Activated gamma-delta T cell treated with Interleukin-2 at 50 U/mL for 16 hours (primary cell): Measurements from ENCODE around the gene TAOK2.

ENCODE experiments used
- DNase-seq: peaks from one replicate; pipeline ENCODE4 v3.0.0-alpha.2; 2020

TAOK2 gene

DNA sequence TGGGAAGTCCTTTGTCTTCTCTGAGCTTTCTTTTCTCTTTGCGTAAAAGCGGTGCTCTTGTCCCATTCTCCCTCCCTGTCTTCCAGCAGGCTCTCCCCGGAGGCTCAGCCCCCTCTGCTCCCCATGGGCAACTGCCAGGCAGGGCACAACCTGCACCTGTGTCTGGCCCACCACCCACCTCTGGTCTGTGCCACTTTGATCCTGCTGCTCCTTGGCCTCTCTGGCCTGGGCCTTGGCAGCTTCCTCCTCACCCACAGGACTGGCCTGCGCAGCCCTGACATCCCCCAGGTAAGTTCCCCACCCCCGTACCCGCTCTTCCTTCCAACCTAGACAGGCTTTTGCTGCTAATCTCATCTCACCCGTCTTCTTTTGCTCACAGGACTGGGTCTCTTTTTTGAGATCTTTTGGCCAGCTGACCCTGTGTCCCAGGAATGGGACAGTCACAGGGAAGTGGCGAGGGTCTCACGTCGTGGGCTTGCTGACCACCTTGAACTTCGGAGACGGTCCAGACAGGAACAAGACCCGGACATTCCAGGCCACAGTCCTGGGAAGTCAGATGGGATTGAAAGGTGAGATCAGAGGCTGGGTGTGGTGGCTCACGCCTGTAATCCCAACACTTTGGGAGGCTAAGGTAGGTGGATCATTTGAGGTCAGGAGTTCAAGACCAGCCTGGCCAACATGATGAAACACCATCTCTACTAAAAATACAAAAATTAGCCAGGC lies 10.5 kb upstream of the TAOK2 start:
- no peak for DNase-seq

DNA sequence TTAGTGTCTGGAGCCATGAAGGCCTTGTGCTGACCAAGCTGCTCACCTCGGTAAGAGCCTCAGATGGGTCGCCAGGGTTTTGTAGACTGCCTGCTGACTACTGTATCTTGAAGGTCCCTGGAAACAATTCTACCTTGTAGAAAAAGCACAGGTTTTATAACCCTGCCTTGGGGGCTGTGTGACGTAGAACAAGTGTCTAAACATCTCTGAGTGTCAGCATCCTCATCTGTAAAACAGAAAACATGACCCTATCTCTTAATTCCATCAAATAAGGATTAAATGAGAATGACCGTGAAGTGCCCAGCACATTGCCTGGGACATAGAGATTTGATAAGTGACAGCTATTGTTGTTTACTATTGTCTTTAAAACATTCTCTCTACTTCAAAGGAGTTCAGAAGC lies 5.5 kb upstream of the TAOK2 start:
- DNase-seq: no peak

DNA sequence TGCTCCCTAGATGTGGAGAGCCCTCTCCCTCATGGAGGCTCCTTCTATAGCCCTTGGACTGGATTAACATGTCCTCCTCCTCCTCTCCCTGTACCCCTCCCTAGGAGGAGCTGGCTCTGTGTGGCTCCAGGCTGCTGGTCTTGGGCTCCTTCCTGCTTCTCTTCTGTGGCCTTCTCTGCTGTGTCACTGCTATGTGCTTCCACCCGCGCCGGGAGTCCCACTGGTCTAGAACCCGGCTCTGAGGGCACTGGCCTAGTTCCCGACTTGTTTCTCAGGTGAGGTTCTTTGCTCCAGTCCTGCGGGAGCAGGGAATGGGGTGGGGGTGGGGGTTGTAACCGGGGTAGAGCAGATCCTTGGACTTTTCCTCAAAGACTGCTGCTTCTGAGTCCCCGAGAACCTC lies 2.4 kb upstream of the TAOK2 start:
- DNase-seq: no peak

DNA sequence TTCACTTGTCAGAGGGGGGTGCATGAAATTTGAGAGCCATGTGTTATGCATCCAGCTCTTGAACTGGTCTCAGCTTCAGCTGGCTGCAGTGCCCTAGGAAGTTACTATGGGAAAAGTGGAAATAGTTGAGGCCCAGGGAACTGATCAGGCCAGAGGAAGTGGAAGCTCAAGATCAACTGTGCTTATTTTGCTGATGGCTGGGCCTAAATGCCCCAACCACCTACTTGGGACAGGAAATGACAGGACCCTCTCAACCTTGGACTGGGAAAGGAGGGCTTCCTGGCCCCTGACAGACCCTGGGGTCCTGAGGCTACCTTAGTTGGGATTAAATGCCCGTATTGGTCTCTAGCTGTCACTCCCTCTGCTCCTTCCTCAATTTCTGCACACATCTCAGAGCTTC lies 1.2 kb upstream of the TAOK2 start:
- no peak for DNase-seq

DNA sequence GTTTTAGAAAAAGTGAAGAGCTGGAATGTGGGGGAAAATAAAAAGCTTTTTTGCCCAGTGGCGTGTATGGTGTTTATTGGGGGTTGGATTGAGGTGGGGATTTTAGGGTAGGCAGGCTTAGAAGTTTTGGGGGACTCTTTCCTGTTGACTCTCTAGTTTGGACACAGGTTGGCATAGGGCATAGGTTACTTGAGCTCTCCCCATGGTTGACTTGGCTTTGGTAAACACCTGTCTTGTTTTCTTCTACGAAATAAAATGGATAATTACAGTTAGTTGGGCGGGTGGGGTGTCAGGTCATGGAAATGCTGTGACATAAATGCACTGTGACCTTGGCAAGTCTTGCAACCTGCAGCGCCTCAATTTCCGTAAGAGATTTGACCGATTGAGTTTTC lies 680 bp upstream of the TAOK2 start:
- no peak for DNase-seq

DNA sequence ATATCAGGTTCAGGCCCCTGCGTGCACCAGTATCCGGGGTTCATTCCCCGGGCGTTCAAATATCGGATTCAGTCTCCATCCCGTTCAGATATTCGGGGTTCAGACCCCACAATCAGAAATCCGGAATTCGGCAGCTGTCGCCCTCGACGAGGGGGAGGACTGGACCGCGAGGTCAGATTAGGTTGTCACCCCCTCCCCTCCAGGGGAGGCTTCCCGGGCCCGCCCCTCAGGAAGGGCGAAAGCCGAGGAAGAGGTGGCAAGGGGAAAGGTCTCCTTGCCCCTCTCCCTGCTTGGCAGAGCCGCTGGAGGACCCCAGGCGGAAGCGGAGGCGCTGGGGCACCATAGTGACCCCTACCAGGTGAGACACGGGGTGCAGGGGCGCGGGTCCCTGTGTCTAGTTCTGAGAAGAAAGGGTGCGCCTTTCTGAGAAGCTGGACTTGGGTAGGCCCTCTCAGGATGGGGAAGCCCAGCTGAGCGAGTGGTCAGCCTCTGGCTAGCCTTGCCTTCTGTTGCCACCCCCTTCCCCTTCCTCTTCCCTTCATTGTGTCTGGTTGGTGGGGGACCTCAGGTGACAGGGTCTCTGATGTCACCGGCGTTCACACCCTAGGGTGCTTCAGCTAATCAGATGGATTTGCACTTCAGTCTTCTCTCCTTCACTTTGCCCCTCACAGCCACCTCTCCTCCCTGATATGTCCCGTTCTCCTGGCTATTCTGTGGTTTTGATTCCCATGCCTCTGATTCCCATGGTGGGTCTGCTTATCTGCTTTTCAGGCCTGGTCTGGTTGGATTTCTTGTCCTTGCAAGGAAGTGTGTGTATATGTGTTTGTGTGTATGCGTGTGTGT lies 844 bp downstream of the TAOK2 start:
- no peak for DNase-seq

DNA sequence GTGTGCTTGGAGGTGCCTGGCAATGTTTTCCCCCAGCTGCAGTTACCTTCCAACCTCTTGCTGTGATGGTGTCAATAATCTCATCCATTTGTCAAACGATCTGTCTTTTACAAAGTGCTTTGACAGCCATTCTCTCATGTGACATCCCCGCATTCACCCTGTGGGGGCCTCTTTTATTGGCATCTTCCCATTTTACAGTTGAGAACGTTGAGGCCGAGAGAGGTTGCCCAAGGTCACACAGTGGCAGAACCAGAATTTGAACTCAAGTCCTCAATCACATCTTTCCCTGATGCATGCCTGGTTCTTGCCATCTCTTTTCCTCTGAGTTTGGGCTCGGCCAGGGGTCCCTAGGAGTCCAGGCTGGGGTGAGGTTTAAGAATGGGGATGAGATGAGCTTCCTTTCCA lies 1.5 kb downstream of the TAOK2 start:
- no peak for DNase-seq

DNA sequence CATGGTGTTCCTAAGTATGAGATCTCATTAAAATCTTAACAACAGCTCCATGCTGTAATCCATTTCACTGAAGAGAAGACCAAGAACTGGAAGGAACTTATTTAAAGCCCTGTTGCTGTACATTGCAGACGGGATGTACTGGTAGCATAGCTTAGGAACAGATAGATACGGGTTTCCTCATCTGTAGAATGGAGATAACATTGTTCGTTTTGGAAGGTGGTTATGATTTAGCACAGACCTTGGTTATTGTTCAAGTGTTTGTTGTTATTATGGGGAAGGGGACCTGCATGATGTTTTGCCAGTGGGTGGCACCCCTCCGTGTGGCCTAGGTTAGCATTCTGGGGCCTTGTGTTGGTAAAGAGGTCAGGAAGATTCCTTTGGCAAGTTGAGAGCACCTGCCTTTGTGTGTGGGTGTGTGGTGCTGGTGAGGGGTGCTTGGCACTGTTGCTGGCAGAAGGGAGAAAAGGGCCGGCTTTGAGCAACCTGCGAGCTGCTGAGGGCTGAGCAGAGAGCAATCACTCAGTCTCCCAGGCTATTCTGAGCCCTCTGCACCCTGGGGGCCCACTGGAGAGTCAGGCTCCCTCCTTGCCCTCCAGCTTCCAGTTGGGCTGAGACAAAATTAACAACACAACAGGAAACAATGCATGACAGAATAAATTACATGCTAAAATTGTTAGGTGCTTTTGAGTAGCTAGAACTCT lies 2.3 kb downstream of the TAOK2 start:
- DNase-seq: no peak

DNA sequence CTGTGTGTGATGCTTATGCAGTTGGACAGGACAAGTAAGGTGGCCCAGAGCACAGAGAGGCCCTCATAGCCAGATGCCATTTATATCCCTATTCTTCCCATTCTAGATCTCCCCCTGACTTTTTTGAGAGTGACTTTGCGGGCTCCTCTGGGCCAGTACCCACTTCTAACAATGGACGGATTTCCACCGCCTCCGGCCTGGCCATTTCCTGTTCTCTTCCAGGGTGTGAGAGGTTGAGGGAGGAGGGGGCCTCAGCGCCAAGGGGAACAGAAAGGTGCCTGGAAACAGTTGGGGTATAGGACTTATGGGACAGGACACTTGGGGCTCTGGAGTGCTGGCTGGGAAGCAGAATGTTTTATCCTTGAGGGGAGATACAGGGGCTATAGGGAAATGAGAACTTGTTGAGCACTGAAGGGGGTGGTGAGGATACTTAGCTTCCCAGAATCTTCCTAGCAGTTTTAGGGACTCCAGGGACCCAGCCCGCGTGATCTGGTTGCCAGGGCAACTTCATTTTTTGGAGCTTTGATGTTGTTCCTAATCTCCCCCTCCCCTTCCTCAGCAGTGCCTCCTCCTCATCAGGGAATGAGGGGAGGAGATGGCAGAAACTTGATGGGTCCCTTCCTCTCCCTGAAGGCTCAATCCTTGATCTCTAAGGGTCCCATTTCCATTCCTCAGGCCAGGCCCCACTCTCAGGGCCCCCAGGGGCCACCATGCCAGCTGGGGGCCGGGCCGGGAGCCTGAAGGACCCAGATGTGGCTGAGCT lies 3.6 kb downstream of the TAOK2 start:
- no peak for DNase-seq

DNA sequence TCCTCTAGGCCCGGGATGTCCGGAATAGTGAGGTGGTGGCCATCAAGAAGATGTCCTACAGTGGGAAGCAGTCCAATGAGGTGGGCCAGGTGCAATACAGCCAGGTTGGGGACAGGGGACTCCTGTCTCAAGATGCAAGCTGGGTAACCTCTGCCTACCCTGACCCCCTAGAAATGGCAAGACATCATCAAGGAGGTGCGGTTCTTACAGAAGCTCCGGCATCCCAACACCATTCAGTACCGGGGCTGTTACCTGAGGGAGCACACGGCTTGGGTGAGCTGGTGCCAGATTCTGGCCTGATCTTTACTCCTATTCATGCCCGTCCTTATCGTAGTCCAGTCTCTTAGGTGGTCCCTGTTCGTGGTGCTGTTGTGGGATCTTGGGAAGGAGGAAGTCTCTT lies 4.4 kb downstream of the TAOK2 start:
- DNase-seq: no peak

DNA sequence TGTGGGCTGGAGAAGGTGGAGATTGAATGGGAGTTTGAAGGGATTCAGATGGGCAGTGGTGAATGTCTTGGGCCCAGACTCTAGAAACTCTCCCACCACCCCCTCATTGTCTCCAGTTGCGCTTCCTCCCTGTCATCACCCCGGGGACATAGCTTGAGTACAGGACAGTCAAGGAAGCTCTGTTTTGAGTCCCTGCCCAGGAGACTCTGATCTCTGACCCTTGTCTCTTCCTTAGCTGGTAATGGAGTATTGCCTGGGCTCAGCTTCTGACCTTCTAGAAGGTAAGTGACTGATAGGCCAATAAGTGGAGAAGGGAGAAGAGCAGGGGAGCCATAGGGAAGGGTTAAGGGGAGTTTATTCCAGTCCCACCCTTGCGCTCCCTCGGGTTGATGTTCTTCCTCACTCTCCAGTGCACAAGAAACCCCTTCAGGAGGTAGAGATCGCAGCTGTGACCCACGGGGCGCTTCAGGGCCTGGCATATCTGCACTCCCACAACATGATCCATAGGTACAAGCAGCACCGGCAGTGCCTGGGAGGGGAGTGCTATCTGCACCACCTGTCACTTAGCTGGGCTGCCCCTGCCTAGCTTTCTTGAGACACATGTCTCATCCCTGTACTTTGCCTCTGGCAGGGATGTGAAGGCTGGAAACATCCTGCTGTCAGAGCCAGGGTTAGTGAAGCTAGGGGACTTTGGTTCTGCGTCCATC lies 5.0 kb downstream of the TAOK2 start:
- no peak for DNase-seq

DNA sequence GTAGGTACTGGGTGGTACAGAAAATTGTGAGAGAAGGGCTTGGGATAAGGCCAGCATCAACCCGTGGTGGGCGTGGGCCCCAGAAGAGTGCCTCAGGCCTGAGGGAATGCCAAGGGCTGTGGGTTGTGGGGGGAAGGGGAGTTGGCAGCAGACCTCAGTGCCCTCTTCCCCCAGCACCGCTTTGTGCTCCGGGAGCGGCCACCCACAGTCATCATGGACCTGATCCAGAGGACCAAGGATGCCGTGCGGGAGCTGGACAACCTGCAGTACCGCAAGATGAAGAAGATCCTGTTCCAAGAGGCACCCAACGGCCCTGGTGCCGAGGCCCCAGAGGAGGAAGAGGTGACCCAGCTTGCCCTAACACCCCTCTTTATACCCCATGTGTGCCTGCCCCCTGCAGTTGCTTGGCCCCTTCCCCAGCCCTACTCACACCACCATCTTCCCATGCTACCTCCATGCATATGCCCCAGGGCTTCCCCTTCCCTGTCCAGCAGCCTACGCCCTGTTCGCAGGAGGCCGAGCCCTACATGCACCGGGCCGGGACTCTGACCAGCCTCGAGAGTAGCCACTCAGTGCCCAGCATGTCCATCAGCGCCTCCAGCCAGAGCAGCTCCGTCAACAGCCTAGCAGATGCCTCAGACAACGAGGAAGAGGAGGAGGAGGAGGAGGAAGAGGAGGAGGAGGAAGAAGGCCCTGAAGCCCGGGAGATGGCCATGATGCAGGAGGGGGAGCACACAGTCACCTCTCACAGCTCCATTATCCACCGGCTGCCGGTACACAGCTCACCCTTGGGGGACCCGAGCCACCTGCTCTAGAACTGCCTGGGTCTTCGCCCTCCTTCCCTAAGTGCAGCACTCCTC lies 9.1 kb downstream of the TAOK2 start:
- no peak for DNase-seq

DNA sequence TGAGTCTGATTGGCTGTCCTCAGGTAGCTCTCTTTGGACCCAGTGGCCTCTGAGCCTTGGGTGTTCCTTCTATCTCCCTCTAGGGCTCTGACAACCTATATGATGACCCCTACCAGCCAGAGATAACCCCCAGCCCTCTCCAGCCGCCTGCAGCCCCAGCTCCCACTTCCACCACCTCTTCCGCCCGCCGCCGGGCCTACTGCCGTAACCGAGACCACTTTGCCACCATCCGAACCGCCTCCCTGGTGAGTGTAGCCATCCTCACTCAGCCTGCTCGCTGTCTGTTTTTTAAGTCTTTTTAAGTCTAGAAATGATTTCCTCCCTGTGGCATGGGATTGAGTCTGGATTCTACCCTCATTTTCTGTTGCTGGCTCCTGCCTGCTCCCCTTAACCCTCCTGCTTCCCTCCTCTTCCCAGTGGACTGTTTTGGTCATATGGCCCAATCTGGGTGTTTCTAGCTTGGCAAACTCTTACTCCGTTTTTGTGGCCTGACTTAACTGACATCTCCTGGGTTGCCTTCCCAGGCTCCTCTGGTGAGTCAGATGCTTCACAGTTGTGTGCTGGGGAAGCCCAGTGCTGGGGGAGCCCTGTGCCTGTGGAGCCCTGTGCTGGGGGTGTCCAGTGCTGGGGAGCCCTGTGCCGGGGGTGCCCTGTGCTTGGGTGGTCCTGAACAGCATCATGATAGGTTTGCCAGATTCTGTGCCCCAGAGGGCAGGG lies 9.9 kb downstream of the TAOK2 start:
- no peak for DNase-seq

DNA sequence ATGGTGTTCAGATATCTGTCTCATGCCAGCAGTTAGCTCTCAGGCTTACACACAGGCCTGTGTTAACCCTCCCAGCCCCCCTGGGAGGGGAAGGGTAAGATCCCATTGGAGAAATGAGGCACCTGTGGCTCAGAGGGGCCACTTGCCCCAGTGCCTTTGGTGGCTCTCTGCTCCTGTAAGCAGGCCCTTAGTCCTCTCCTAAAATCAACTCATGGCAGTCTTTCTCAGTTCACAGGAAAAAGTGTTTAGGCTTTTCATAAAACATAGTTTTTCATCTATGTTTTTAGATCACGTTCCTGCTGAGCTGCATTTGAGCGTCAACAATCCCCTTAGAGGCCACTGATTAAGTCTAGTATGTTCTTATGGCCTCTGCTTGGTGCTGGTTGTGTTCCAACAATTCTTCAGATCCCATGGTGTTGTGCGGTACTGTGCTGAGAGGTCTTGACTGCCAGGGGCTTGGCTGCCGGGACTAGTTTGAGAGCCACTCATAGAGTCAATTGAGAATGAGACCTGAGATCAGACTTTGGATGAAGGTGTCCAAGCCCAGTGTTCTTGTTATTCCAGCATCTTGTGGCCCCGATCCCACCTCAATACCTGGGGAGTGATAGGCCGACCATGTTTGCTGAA lies 10.6 kb downstream of the TAOK2 start:
- no peak for DNase-seq

DNA sequence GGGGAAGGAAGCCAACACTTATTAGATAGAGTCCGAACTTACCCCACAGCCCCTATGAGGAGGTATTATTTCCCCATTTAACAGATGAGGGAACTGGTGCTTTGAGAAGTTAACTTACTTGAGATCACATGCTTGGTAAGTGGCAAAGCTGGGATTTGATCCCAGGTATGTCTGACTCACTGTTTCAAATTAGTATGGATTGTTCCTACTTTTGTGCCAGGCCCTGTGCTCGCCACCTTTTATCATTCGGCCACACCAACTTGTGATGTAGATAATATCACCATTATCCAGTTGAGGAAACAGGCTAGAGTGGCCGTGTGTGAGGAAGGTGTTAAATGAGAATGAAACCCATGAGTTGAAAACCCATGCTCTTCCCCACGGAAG lies 11.1 kb downstream of the TAOK2 start:
- DNase-seq: no peak

DNA sequence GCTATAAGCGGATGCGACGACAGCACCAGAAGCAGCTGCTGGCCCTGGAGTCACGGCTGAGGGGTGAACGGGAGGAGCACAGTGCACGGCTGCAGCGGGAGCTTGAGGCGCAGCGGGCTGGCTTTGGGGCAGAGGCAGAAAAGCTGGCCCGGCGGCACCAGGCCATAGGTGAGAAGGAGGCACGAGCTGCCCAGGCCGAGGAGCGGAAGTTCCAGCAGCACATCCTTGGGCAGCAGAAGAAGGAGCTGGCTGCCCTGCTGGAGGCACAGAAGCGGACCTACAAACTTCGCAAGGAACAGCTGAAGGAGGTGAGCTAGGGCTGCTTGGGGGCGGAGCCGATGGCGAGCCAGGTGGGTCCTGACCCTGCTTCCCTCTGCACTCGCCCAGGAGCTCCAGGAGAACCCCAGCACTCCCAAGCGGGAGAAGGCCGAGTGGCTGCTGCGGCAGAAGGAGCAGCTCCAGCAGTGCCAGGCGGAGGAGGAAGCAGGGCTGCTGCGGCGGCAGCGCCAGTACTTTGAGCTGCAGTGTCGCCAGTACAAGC lies 11.7 kb downstream of the TAOK2 start:
- no peak for DNase-seq

DNA sequence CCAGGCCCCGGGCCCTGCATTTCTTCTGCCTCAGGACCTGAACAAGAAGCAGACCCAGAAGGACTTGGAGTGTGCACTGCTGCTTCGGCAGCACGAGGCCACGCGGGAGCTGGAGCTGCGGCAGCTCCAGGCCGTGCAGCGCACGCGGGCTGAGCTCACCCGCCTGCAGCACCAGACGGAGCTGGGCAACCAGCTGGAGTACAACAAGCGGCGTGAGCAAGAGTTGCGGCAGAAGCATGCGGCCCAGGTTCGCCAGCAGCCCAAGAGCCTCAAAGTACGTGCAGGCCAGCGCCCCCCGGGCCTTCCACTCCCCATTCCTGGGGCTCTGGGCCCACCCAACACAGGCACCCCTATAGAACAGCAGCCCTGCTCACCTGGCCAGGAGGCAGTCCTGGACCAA lies 12.6 kb downstream of the TAOK2 start:
- DNase-seq: no peak

DNA sequence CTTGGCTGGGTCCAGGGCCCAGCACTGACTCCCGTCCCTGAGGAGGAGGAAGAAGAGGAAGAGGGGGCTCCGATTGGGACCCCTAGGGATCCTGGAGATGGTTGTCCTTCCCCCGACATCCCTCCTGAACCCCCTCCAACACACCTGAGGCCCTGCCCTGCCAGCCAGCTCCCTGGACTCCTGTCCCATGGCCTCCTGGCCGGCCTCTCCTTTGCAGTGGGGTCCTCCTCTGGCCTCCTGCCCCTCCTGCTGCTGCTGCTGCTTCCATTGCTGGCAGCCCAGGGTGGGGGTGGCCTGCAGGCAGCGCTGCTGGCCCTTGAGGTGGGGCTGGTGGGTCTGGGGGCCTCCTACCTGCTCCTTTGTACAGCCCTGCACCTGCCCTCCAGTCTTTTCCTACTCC lies 13.3 kb downstream of the TAOK2 start:
- no peak for DNase-seq

DNA sequence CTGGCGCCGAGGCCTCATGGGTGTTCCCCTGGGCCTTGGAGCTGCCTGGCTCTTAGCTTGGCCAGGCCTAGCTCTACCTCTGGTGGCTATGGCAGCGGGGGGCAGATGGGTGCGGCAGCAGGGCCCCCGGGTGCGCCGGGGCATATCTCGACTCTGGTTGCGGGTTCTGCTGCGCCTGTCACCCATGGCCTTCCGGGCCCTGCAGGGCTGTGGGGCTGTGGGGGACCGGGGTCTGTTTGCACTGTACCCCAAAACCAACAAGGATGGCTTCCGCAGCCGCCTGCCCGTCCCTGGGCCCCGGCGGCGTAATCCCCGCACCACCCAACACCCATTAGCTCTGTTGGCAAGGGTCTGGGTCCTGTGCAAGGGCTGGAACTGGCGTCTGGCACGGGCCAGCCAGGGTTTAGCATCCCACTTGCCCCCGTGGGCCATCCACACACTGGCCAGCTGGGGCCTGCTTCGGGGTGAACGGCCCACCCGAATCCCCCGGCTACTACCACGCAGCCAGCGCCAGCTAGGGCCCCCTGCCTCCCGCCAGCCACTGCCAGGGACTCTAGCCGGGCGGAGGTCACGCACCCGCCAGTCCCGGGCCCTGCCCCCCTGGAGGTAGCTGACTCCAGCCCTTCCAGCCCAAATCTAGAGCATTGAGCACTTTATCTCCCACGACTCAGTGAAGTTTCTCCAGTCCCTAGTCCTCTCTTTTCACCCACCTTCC lies 13.9 kb downstream of the TAOK2 start:
- DNase-seq: no peak
